GM23338 (cell line): ENCODE measurements around the gene STK11IP.

Experiments used
- CREB1 ChIP-seq: fragments of 250-450 bp; sonication (Bioruptor Pico); IDR thresholded peaks from 2 replicates; pipeline ENCODE4 v1.5.0; 2020; ENCODE audit warnings: low read depth, mild to moderate bottlenecking, moderate library complexity
- CTCF ChIP-seq, 2 experiments: fragments of 200-600 bp in 1 of 2; sonication (generic) in 1 of 2; conservative IDR thresholded peaks; 2 replicates each; pipeline versions ENCODE4 v1.5.1 to v1.6.1; 2016 to 2017; ENCODE audit warnings: antibody characterized with exemption in 2 of 2, low read depth in 2 of 2, mild to moderate bottlenecking in 2 of 2, moderate library complexity in 1 of 2
- ETS1 ChIP-seq: IDR thresholded peaks from 2 replicates; pipeline ENCODE4 v1.6.1; 2016; ENCODE audit warnings: antibody characterized with exemption
- EZH2 ChIP-seq: fragments of 200-600 bp; sonication (generic); IDR thresholded peaks from one replicate; pipeline ENCODE4 v1.8.0; 2017; ENCODE audit warnings: antibody characterized with exemption, mild to moderate bottlenecking, low read depth; ENCODE audit not compliant: unreplicated experiment
- EZH2phosphoT487 ChIP-seq: fragments of 200-600 bp; sonication (generic); IDR thresholded peaks from one replicate; pipeline ENCODE4 v1.8.1; 2018; ENCODE audit warnings: antibody characterized with exemption; ENCODE audit not compliant: unreplicated experiment
- JUNB ChIP-seq: IDR thresholded peaks from one replicate; pipeline ENCODE4 v1.6.1; 2016; ENCODE audit warnings: antibody characterized with exemption; ENCODE audit not compliant: unreplicated experiment
- NANOG ChIP-seq: IDR thresholded peaks from 2 replicates; pipeline ENCODE4 v1.6.1; 2016; ENCODE audit warnings: antibody characterized with exemption, borderline replicate concordance
- POLR2AphosphoS5 ChIP-seq: IDR thresholded peaks from 2 replicates; pipeline ENCODE4 v1.6.1; 2016; ENCODE audit warnings: antibody characterized with exemption, low read depth
- REST ChIP-seq: IDR thresholded peaks from one replicate; pipeline ENCODE4 v1.6.1; 2018; ENCODE audit warnings: antibody characterized with exemption; ENCODE audit not compliant: unreplicated experiment
- STAT1 ChIP-seq: IDR thresholded peaks from one replicate; pipeline ENCODE4 v1.6.1; 2016; ENCODE audit warnings: antibody characterized with exemption; ENCODE audit not compliant: unreplicated experiment
- ZNF114 ChIP-seq: fragments of 250-450 bp; sonication (Bioruptor Pico); IDR thresholded peaks from 2 replicates; pipeline ENCODE4 v1.5.0; 2020; ENCODE audit warnings: mild to moderate bottlenecking, moderate library complexity
- ZNF331 ChIP-seq: fragments of 250-450 bp; sonication (Bioruptor Pico); IDR thresholded peaks from 2 replicates; pipeline ENCODE4 v1.5.0; 2020; ENCODE audit warnings: low read depth, mild to moderate bottlenecking, moderate library complexity
- ZNF462 ChIP-seq: fragments of 250-450 bp; sonication (Bioruptor Pico); IDR thresholded peaks from 2 replicates; pipeline ENCODE4 v1.5.0; 2020; ENCODE audit warnings: mild to moderate bottlenecking, moderate library complexity

GRCh38 chr2:219578811-219579613 is 18.6 kb upstream of the STK11IP start:
- TF ChIP-seq EZH2 (no peak), CTCF (conservative IDR thresholded peaks at IDR 0.05; ENCODE audit: low read depth in 2 of 2) (no peak), EZH2phosphoT487 (no peak), REST (no peak), POLR2AphosphoS5 (no peak), ZNF331 (no peak), ZNF114 (CRISPR knock-in tag) (no peak), JUNB (no peak), ETS1 (no peak), ZNF462 (CRISPR knock-in tag) (no peak), CREB1 (CRISPR knock-in tag) (no peak), NANOG (no peak), STAT1 (no peak)
